Mesothelial cell of epicardium (in vitro differentiated cells): ENCODE results near the gene DNER. TPM values are rescaled to one million over a fixed set of nuclear protein-coding genes. Genes with fewer than 3 reads are reported as not detected.

Experiments used
- DNase-seq, 2 experiments: peaks; one replicate each; pipeline ENCODE4 v3.0.0; 2021; ENCODE audit warnings: low spot score in 2 of 2; ENCODE audit not compliant: unreplicated experiment in 2 of 2
- H3K27ac Mint-ChIP-seq: 2 replicates; pipeline ENCODE4 v1.8.0; 2021; ENCODE audit warnings: mixed read lengths
- H3K27me3 Mint-ChIP-seq: 2 replicates; pipeline ENCODE4 v1.8.0; 2021; ENCODE audit warnings: low read depth, mixed read lengths
- H3K36me3 Mint-ChIP-seq: 2 replicates; pipeline ENCODE4 v1.8.0; 2021; ENCODE audit warnings: mixed read lengths
- H3K4me1 Mint-ChIP-seq: 2 replicates; pipeline ENCODE4 v1.8.0; 2021; ENCODE audit warnings: mixed read lengths
- H3K4me3 Mint-ChIP-seq: 2 replicates; pipeline ENCODE4 v1.8.0; 2021; ENCODE audit warnings: mild to moderate bottlenecking, moderate library complexity, mixed read lengths
- H3K9me3 Mint-ChIP-seq: 2 replicates; pipeline ENCODE4 v1.8.0; 2021; ENCODE audit warnings: mixed read lengths
- total RNA-seq: library from RNA; stranded (reverse); gene quantifications from 3 replicates; pipeline ENCODE4 v1.2.1, GENCODE V29; 2021
- TF ChIP-seq, protein P1 (sequence below): fragments of 200-600 bp; sonication (generic); IDR thresholded peaks from one replicate; pipeline ENCODE4 v1.5.0; 2021; ENCODE audit warnings: antibody characterized with exemption; ENCODE audit not compliant: unreplicated experiment

DNER gene
- total RNA-seq, 1 donor from 2014 or later: not detected

DNA sequence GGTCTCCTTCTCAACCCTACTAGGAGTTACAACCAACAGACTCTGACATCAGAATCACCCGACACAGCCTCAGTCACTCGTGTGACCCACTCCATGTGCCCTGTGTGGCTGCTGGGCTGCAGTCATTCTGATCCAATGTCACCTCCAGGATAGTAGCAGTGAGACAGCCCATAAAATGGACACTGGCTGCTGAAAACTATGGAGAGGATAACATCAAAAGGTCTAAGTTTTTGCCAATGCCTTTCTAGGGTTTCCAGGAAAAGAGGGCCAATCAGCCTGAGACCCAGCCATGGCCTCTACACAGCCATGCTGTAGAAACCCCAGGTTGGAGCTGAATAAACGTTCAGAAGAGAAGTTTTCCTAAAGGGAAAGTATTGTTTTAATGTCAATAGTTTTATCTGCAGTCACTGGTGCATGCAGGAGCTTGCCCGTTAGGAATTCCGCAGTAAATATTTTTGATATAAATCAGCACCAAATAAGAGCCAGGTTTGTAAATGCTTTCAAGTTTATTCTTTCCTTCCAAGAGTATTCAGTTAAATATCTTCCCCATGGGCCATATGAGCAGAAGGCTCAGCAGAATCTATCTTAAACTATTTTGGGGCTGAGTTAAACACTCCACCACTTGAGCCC is 351.1 kb downstream of the DNER start:
- Mint-ChIP-seq H3K9me3 (peaks cover 12% of the 10 kb centered on the region), H3K4me1 (no peaks in the 10 kb centered on the region), H3K36me3 (no peaks in the 10 kb centered on the region), H3K27ac (no peak overlapping the region), H3K27me3 (peaks cover 2% of the 10 kb centered on the region), H3K4me3 (no peak overlapping the region)
- TF ChIP-seq, protein P1, sequence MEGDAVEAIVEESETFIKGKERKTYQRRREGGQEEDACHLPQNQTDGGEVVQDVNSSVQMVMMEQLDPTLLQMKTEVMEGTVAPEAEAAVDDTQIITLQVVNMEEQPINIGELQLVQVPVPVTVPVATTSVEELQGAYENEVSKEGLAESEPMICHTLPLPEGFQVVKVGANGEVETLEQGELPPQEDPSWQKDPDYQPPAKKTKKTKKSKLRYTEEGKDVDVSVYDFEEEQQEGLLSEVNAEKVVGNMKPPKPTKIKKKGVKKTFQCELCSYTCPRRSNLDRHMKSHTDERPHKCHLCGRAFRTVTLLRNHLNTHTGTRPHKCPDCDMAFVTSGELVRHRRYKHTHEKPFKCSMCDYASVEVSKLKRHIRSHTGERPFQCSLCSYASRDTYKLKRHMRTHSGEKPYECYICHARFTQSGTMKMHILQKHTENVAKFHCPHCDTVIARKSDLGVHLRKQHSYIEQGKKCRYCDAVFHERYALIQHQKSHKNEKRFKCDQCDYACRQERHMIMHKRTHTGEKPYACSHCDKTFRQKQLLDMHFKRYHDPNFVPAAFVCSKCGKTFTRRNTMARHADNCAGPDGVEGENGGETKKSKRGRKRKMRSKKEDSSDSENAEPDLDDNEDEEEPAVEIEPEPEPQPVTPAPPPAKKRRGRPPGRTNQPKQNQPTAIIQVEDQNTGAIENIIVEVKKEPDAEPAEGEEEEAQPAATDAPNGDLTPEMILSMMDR: no peak
- DNase-seq: no peak

DNA sequence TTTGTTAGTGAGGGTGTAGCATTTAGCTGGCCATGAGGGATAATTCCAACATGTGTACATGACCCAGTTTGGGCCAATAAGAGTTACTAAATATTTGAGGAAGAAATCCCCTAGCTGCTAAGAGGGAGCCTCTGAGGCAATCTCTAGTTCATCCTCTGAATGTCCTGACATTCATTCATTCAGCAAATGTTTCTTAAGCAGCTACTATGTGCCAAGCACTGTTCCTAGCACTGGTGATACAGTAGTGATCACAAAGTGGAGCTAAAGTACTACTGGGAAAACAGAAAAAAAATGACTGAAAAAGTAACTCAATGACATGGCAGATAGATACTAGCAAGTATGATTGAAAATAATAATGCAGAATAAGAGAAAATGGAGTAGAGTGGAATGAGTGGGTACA is 363.5 kb downstream of the DNER start:
- Mint-ChIP-seq H3K4me1 (no peaks in the 10 kb centered on the region), H3K27me3 (peaks cover 3% of the 10 kb centered on the region), H3K36me3 (no peaks in the 10 kb centered on the region), H3K27ac (no peak overlapping the region), H3K9me3 (peaks cover 32% of the 10 kb centered on the region), H3K4me3 (no peak overlapping the region)
- TF ChIP-seq, protein P1: no peak
- no peak for DNase-seq

DNA sequence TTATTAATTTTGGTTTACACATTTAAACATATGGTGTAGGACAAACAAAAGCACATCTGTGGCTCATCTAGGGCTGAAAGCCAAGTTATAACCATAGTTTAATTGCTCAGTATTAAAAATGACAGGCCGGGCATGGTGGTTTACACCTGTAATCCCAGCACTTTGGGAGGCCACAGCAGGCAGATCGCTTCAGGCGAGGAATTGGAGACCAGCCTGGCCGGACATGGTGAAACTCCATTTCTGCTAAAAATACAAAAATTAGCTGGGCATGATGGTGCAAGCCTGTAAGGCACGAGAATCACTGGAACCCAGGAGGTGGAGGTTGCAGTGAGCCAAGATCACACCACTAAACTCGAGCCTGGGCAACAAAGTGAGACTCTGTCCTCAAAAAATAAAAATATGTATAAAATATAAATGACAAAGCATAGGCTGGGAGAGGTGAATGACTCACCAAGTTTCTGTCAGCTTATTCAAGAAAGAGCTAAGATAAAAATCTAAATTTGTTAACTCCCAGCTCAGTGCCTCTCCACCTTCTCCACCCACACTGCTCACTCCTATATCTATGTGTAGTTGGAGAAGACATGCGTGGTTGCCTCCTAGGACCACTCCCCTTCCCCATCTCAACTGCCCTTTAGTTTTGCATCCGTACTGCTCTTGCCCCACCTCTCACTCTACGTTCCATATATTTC is 364.1 kb downstream of the DNER start:
- H3K4me3 Mint-ChIP-seq: no peak overlapping the region
- TF ChIP-seq, protein P1: no peak
- H3K27me3 Mint-ChIP-seq: peaks cover 6% of the 10 kb centered on the region
- peaks cover 32% of the 10 kb centered on the region for H3K9me3 Mint-ChIP-seq
- no peak overlapping the region for H3K27ac Mint-ChIP-seq
- no peaks in the 10 kb centered on the region for H3K36me3 Mint-ChIP-seq
- no peaks in the 10 kb centered on the region for H3K4me1 Mint-ChIP-seq
- no peak for DNase-seq

DNA sequence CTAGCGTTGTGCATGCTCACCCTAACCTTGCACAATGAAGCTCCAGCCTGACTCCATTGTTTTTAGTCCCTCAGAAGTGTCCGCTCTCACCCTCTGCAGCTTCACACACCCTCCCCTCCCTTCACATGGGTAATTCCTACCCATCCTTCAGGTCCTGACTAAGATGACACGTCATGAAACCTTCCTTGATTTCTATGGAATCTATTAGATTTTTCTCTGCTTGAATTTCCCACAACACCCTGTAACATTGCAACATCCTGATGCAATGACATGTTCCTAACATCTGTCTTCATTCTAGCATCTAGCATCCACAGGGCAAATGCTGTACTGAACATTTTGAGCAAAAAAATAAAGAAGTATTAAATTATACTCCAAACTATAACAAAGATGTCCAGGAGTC is 366.2 kb downstream of the DNER start:
- Mint-ChIP-seq H3K9me3 (peaks cover 25% of the 10 kb centered on the region), H3K27ac (no peak overlapping the region), H3K36me3 (no peaks in the 10 kb centered on the region), H3K27me3 (peaks cover 11% of the 10 kb centered on the region), H3K4me3 (no peak overlapping the region), H3K4me1 (no peaks in the 10 kb centered on the region)
- DNase-seq: no peak
- TF ChIP-seq, protein P1: no peak

DNA sequence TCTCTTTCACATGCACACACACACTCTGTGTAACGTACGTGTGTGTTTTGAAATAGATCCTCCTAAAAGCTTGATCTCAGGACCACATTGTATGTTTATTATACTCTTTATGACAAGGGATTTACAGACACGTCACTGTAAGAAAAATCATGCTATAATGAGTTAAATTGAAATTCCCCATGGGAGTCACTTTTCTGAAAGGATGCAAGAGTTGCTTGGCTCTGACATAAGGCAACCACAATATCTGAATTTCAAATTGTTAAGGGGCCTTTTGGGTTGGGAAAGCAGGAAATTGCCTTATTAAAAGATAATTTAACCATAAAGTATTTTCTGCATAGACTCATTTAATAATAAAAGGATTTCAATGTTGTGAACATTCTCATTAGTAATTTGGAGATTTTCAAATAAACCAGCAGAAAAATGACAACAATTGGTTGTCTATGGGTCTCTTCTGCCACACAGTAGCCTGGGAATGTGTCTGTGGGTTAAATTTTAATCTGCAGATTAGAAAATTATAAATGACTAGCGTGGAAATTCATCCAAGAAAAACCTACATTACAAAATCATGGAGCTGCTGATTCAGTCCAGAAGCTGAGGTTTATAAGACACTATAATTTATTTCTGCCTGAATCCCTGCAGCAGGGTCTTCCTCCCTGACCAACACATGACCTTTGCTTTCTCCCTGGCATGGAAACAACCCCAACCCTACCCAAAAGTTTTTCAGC is 367.4 kb downstream of the DNER start:
- no peak overlapping the region for H3K27ac Mint-ChIP-seq
- H3K4me3 Mint-ChIP-seq: no peak overlapping the region
- H3K36me3 Mint-ChIP-seq: no peaks in the 10 kb centered on the region
- H3K4me1 Mint-ChIP-seq: no peaks in the 10 kb centered on the region
- peaks cover 22% of the 10 kb centered on the region for H3K9me3 Mint-ChIP-seq
- TF ChIP-seq, protein P1: no peak
- no peak for DNase-seq
- peaks cover 12% of the 10 kb centered on the region for H3K27me3 Mint-ChIP-seq
